Body of pancreas (tissue), 4 donors: ENCODE measurements around the gene ZC3H13. TPM values are rescaled to one million over a fixed set of nuclear protein-coding genes. Genes with fewer than 3 reads are reported as not detected.

Experiments used
- ATAC-seq: fragments of 150-250 bp; one replicate; pipeline ENCODE4 v1.9.1; 2016
- DNase-seq, 4 donors: peaks; one replicate each; pipeline ENCODE4 v3.0.0-alpha.2; 2019
- H3K27ac ChIP-seq, 4 donors: fragments of 200-600 bp; sonication (generic); 1 replicate in 3 of 4; 2 replicates in 1 of 4; pipeline versions ENCODE4 v1.5.1 to v1.6.1; 2016 to 2019; ENCODE audit warnings: mild to moderate bottlenecking in 1 of 4, mixed read lengths in 1 of 4, moderate library complexity in 1 of 4
- H3K27me3 ChIP-seq, 2 donors: fragments of 200-600 bp; sonication (generic); one replicate each; pipeline ENCODE4 v1.6.0; 2016; ENCODE audit warnings: mild to moderate bottlenecking in 1 of 2
- H3K36me3 ChIP-seq, 2 donors: fragments of 200-600 bp; sonication (generic); replicated peaks in 1 of 2; 2 replicates each; pipeline ENCODE4 v1.5.1; 2016; ENCODE audit warnings: low read depth in 2 of 2; ENCODE audit not compliant: insufficient read depth in 1 of 2
- H3K4me1 ChIP-seq: fragments of 200-600 bp; sonication (generic); one replicate; pipeline ENCODE4 v1.6.0; 2016
- H3K4me3 ChIP-seq, 2 donors: fragments of 200-600 bp; sonication (generic); 1 replicate in 1 of 2; 2 replicates in 1 of 2; pipeline ENCODE4 v1.5.1; 2016 to 2019
- H3K9me3 ChIP-seq, 3 donors: fragments of 200-600 bp; sonication (generic); 1 replicate in 2 of 3; 2 replicates in 1 of 3; pipeline ENCODE4 v1.5.1; 2016
- POLR2A ChIP-seq, 3 donors: fragments of 450-650 bp; IDR thresholded peaks; one replicate each; pipeline ENCODE4 v1.6.1; 2016; ENCODE audit warnings: antibody characterized with exemption in 3 of 3, mild to moderate bottlenecking in 2 of 3
- WGBS, 2 donors: methylation state at CpG; one replicate each; pipeline ENCODE4 v1.1.5; 2017; 5-methylcytosine and 5-hydroxymethylcytosine counted together
- intact Hi-C: fragments of 100-400 bp; cut with DNase I; formaldehyde crosslinking; loops from one replicate; pipeline ENCODE4 v1.15.1; 2023
- total RNA-seq, 2 donors: library from RNA; depleted of rRNA; stranded (reverse); fragments of >200 nt; gene quantifications; one replicate each; pipeline ENCODE4 v1.1.0, GENCODE V29; 2016
- TF ChIP-seq, protein P1 (sequence below), 7 experiments: fragments of 450-650 bp in 4 of 7; fragments of 200-600 bp in 3 of 7; sonication (generic) in 3 of 7; IDR thresholded peaks; one replicate each; pipeline ENCODE4 v1.5.1; 2016 to 2019; ENCODE audit warnings: antibody characterized with exemption in 7 of 7

ZC3H13 gene
- total RNA-seq, 2 donors from 2014 or later: 12.7 to 31.0 TPM

DNA sequence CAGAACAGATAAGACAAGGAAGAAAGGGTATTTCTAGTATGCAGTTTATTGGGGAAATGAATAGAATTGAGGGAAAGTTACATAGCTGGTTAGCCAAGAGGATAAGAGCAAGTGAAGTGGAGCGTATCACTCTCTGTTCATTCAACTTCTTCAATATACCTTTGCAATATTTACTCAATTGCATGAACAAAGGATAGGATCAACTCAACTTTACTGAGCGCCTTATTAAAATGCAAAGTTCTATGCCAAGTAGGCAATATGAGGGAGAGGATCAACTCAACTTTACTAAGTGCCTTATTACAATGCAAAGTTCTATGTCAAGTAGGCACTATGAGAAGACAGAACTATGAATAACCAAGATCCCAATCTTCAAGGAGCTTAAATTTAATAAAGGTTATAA, 43.9 kb downstream of the ZC3H13 start:
- DNase-seq (no peak), ATAC-seq (no peak)
- H3K4me3 ChIP-seq: no peak overlapping the region
- TF ChIP-seq, protein P1, sequence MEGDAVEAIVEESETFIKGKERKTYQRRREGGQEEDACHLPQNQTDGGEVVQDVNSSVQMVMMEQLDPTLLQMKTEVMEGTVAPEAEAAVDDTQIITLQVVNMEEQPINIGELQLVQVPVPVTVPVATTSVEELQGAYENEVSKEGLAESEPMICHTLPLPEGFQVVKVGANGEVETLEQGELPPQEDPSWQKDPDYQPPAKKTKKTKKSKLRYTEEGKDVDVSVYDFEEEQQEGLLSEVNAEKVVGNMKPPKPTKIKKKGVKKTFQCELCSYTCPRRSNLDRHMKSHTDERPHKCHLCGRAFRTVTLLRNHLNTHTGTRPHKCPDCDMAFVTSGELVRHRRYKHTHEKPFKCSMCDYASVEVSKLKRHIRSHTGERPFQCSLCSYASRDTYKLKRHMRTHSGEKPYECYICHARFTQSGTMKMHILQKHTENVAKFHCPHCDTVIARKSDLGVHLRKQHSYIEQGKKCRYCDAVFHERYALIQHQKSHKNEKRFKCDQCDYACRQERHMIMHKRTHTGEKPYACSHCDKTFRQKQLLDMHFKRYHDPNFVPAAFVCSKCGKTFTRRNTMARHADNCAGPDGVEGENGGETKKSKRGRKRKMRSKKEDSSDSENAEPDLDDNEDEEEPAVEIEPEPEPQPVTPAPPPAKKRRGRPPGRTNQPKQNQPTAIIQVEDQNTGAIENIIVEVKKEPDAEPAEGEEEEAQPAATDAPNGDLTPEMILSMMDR (IDR thresholded peaks at IDR 0.05): no peak
- TF ChIP-seq POLR2A (IDR thresholded peaks at IDR 0.05): no peak
- H3K9me3 ChIP-seq: no peaks in the 10 kb centered on the region
- H3K27ac ChIP-seq: no peak overlapping the region
- peaks cover 0 to 7% of the 10 kb centered on the region in 2 donors for H3K36me3 ChIP-seq
- no peaks in the 10 kb centered on the region for H3K27me3 ChIP-seq
- WGBS, 2 donors: 93 to 94% methylated on average over 2 of the region's 2 CpGs
- intact Hi-C loops: no loop called here
- no peaks in the 10 kb centered on the region for H3K4me1 ChIP-seq

DNA sequence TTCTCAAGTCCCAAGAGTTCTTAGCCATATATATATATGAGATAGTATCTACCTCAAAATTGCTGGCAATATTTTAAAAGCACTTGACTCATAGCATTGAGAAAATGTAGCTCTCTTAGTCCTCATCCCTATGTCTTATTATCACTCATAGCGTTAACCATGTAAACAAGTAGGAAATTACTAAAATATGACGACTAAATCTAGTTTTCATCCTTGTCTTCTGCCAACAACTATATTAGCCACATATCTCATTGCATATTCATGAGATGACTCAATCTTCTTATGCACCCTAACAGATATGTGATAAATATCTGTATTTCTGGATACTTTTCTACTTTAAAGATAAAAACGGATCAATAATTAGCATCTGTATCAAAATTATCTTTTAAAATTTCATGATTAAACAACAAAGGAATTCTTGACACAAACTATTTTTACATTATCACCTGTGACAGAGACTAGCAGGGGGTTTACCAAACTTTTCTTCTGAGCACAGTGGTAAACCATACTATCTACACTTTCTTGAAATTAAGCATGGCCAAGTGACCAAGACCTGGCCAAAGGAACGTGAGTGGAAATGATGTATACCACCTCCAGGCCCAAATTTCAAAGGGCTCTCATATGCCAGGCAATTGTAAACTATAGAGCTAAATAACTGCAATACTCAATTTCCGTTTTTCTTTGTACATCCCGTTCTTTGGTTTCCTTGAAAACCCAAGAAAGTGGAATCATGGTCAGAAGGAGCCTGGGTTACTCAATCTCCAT, 45.7 kb downstream of the ZC3H13 start:
- Histone ChIP-seq H3K27me3 (no peaks in the 10 kb centered on the region), H3K4me1 (no peaks in the 10 kb centered on the region), H3K36me3 (peaks cover 0 to 9% of the 10 kb centered on the region in 2 donors), H3K4me3 (no peak overlapping the region), H3K27ac (no peak overlapping the region), H3K9me3 (no peaks in the 10 kb centered on the region)
- DNase-seq: no peak
- intact Hi-C loops: no loop called here
- WGBS, 2 donors: 73 to 77% methylated on average over 6 of the region's 6 CpGs
- no peak for ATAC-seq
- TF ChIP-seq POLR2A (IDR thresholded peaks at IDR 0.05): no peak
- TF ChIP-seq, protein P1 (IDR thresholded peaks at IDR 0.05): no peak

DNA sequence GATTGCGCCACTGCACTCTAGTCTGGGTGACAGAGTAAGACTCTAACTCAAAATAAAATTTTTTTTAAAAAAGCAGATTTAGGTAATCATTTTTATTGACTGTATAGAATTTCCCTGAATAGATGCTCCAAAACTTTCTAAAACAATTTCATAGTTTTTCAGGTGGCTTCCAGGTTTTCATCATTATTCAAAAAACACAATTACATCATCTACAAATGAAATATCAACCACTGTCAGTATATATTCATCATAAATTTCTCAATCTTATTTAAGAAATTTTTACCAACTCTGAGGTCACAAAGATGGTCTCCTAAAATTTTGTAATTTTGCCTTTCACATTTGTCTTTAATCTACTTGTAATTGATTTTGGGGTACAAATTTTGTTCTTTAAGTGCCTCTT, 48.1 kb downstream of the ZC3H13 start:
- Histone ChIP-seq H3K4me1 (no peaks in the 10 kb centered on the region), H3K36me3 (peaks cover 0 to 14% of the 10 kb centered on the region in 2 donors), H3K27me3 (no peaks in the 10 kb centered on the region), H3K9me3 (no peaks in the 10 kb centered on the region), H3K4me3 (no peak overlapping the region), H3K27ac (no peak overlapping the region)
- DNase-seq: no peak
- 100% methylated on average over 1 of the region's 1 CpG for WGBS, 2 donors
- no peak for ATAC-seq
- intact Hi-C loops: no loop called here
- no peak for TF ChIP-seq POLR2A (IDR thresholded peaks at IDR 0.05)
- TF ChIP-seq, protein P1 (IDR thresholded peaks at IDR 0.05): no peak

DNA sequence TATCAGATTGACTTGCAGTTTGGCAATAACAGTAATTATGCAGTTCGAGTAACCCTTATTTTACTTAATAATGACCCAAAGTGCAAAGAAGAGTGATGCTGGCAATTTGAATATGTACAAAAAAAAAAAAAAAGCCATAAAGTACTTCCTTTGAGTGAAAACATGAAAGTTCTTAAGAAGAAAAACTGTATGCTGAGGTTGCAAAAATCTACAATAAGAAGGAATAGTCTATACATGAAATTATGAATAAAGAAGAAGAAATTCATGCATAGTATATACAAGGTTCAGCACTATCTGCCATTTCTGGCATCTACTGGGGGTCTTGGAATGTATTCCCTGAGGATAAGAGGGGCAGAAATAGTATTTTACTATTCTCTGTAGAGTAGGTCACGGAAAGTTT, 55.9 kb downstream of the ZC3H13 start:
- Histone ChIP-seq H3K9me3 (no peaks in the 10 kb centered on the region), H3K4me1 (peaks cover 9% of the 10 kb centered on the region), H3K27ac (no peak overlapping the region), H3K27me3 (no peaks in the 10 kb centered on the region), H3K36me3 (peaks cover 0 to 9% of the 10 kb centered on the region in 2 donors), H3K4me3 (no peak overlapping the region)
- TF ChIP-seq, protein P1 (IDR thresholded peaks at IDR 0.05): no peak
- TF ChIP-seq POLR2A (IDR thresholded peaks at IDR 0.05): no peak
- intact Hi-C loops: no loop called here
- no peak for DNase-seq
- 83 to 89% methylated on average over 2 of the region's 2 CpGs for WGBS, 2 donors
- ATAC-seq: no peak

DNA sequence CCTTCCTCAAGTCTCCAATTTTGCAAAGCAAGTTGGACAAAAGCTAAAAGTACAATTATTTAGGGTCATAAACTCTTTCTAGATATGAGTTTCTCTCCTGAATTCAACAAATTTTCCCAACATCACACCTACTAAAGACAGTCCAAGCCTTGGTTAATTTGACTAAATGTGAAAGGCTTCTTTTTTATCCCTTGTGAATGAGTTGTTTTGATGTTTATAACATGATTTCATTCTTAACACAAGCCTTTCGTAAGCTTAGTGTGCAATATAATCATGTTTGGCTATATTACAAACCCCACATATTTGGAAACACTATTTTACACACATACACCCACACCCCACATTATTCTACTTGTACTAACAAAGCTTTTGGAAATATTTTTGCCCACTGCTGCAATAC, 57.3 kb downstream of the ZC3H13 start:
- Histone ChIP-seq H3K27me3 (no peaks in the 10 kb centered on the region), H3K36me3 (peaks cover 0 to 2% of the 10 kb centered on the region in 2 donors), H3K4me1 (peaks cover 9% of the 10 kb centered on the region), H3K27ac (no peak overlapping the region), H3K9me3 (no peaks in the 10 kb centered on the region), H3K4me3 (no peak overlapping the region)
- TF ChIP-seq POLR2A (IDR thresholded peaks at IDR 0.05): no peak
- TF ChIP-seq, protein P1 (IDR thresholded peaks at IDR 0.05): no peak
- intact Hi-C loops: no loop called here
- ATAC-seq (no peak), DNase-seq (no peak)
- 93 to 100% methylated on average over 1 of the region's 1 CpG for WGBS, 2 donors
